Measurements from ENCODE around the gene PTDSS2.

Gene PTDSS2

DNA sequence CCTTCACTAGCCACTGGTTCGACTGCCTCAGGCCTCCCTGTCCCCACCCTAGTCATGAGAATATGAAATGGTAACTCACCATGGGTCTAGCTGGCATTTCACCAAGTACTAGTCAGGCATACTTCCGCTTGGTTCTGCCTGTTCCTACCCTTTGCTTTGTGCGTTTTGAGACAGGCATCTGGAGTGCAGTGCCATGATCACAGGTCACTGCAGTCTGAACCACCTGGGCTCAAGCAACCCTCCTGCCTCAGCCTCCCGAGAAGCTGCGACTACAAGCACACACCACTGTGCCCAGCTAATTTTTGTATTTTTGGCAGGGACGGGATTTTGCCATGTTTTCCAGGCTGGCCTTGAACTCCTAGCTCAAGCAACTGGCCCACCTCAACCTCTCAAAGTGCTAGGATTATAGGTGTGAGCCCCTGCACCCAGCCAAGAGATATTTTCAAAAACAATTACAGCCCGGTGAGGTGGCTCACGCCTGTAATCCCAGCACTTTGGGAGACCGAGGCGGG, 71.2 kb downstream of the PTDSS2 start:
- FAIRE-seq (no peak), DNase-seq (ENCODE audit: insufficient read length, low spot score) (no peak)

DNA sequence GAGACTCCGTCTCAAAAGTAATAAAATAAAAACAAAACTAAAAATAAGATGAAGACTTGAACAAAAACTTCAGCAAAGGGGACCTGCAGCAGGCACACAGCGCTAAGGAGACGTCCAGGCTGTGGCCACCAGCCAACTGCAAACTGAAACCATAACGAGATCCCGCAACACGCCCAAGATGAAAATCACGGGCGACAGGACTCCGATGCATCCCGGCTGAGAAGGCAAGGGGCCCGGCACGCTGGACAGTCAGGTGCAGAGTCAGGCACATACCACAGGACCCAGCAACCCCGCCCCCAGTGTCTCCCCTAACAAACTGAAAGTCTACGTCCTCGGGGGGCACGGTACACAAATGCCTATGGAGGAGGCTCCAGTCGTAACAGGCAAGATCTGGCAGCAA, 76.1 kb downstream of the PTDSS2 start:
- FAIRE-seq (no peak), DNase-seq (ENCODE audit: insufficient read length, low spot score) (no peak)

DNA sequence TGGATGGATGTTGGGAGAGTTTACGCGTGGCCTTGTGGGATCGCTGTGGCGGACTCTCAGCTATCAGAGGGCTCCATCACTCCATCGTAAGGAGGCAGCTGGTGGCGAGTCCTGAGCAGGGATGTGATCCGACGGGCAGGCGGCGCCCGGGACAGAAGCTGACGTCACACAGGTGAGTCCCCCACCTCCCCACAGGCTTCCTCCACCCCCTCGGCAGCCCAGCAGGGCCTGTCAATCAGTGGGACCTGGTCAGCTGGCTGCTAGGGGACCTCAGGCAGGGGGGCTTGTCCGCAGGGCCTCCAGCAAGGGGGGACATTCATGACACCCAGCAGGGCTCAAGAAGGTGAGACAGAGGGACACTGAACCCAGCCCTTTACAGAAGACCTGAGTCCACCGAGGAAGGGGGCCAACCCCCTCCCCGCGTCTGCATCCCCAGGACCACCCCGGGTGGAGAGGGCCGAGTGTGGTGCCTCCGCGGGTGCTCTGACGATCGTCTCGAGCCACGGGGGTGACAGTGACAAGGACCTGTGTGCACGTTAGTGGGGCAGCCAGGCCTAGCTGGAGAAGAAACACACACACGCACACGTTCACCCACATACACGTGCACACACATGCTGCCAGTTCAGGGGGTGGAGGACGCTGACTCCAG, 78.2 kb downstream of the PTDSS2 start:
- FAIRE-seq (peak; percentile 80), DNase-seq (ENCODE audit: insufficient read length, low spot score) (no peak)

DNA sequence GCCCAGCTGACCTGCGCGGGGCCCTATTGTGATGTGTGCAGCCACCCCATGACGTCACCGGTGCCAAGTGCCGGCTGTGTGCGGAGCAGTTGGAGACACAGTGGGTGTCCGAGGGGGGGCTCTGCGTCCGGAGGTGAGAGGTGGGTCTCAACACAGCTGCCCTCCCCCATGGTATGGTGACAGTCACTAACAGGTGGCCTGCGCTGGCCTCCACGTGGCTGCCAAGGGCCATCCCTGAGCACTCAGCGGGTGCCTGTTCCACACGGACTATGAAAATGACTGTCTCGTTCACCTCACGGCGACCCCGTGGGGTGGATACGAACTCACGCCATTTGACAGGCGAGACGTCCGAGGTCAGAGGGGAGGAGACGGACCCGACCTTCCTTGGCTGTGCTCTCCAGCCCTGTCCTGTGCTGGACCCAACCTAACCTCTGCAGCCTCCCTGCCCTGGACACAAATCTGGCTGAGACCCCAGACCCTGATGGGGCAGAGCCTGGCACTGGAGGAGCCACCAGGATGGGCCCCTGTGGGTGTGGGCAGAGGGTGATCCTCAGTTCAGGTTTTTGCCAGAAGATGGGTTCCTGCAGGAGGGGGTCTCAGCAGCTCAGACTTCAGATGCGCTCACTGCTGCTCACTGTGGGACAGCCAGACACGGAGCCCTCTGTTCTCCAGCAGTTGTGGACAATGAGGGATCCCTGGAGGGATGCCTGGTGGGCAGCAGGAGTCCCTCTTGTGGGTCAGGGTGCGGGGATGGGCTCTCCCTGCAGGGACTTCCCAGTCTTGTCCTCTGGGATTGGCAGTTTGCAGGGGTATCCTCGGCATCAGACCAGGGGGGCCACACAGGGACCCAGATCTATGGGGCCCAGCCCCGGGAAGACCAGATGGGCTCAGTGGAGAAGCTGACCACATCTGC, 79.0 kb downstream of the PTDSS2 start:
- DNase-seq (ENCODE audit: insufficient read length, low spot score) (no peak), FAIRE-seq (no peak)

DNA sequence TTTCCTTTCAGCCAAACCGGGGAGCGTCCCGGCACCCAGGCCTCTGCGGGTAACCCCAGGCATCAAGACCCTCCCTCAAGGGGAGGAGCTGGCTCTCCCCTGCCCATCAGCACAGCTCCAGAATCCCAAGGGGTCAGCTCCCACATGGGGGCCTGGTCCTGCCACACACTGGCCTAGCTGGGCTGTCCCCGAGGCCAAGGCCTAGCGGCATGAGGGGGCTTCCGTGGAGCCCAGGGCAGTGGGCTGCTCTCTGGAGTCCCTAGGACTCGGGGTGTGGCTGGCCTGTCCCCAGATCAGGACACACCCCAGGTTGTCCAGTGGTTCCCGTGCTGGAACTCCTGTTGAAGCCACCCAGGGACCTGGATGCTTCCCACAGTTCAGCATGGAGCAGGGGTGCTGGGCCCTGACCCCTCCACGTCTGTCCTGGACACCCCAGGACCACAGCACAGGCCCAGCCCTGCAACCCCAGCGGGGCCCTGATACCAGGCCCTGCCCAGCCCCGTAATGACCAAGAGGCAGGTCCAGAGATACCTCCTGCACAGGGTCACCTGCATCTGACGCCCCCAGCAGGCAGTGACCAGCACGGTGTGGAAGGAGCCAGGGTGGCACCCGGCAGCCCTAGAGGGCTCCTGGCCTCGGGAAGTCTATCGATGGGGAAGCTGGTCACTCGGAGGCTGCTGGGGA, 79.8 kb downstream of the PTDSS2 start:
- DNase-seq (ENCODE audit: insufficient read length, low spot score) = no peak
- FAIRE-seq = no peak

DNA sequence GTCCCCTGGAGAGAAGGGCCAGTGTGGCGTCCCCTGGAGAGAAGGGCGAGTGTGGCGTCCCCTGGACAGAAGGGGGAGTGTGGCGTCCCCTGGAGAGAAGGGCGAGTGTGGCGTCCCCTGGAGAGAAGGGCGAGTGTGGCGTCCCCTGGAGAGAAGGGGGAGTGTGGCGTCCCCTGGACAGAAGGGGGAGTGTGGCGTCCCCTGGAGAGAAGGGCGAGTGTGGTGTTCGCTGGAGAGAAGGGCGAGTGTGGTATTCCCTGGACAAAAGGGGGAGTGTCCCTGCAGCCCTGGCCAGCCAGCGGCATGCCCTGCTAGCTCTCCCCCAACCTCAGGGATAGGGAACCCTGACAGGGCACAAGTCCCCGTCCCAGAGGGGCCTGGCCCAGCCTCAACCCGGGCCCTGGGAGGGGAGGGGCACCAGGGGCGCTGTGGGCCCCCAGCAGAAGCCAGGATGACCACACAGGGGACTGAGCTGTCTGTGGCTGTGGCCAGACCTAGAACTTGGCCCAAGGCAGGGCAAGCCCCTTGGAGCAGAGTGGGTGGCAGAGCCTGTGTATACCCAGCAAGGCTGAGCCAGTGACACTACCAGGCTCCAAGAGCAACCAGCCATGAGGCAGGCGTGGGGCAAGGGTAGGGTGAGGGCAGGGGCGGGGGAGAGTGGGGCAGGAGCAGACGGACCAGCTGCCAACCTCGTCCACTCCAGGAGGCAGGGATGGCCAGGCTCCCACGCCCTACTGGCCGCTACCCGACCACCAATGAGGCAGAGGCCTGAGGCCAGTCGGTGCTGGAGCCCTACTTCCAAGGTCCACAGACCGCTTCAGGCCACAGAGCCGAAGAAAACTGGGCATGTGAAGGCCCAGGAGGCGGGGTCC, 81.1 kb downstream of the PTDSS2 start:
- DNase-seq (ENCODE audit: insufficient read length, low spot score) (no peak), FAIRE-seq (no peak)

DNA sequence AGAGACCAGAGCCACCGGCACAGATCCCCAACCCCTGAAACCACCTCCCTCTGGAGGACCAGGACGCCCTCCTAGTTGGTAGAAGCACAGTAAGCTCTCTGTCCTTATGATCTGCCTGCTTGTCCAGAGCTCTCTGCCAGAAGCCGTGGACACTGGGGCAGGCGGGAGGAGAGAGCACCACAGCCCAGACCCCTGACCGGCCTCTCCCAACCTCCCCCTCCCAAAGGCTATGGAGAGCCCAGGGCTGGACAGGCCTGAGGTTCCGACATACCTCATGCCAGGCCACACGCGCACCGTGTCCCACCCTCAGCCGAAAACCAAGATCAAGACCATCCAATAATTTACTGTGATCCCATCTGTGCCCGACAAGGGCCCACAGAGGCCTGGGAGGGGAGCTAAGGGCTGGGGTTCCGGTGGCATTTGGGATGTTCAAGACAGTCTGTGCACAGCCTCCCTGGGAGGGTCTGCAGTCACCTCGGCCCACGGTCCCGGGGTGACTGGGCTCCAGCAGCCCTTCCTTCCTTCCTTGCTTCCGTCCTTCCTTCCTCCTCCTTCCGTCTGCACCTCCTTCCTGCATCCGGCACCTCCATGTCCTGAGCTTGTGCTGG, 81.9 kb downstream of the PTDSS2 start:
- no peak for FAIRE-seq

DNA sequence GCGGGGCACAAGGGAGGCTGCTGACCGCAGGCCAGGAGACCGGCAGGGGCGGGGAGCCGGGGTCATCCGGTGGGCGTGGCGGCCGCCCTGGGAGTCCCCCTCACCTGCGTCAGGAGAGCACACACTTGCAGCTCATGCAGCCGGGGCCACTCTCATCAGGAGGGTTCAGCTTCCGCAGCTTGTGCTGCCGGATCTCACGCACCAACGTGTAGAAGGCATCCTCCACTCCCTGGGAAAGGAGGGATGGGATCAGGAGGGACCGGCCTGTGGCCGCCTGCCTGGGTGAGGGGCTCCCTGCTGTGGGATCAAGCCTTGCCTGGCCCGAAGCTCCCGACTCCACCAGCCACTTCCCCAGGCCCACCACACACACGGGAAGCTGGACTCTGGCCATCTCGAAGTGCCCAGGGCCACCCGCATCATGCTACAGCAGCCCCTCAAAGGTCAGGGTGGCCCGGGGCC, 82.5 kb downstream of the PTDSS2 start:
- DNase-seq (ENCODE audit: insufficient read length, low spot score) (no peak), FAIRE-seq (no peak)

More for the DNA sequence above, 81.9 kb downstream of the PTDSS2 start:
- no peak for DNase-seq (ENCODE audit: insufficient read length, low spot score)

DNA sequence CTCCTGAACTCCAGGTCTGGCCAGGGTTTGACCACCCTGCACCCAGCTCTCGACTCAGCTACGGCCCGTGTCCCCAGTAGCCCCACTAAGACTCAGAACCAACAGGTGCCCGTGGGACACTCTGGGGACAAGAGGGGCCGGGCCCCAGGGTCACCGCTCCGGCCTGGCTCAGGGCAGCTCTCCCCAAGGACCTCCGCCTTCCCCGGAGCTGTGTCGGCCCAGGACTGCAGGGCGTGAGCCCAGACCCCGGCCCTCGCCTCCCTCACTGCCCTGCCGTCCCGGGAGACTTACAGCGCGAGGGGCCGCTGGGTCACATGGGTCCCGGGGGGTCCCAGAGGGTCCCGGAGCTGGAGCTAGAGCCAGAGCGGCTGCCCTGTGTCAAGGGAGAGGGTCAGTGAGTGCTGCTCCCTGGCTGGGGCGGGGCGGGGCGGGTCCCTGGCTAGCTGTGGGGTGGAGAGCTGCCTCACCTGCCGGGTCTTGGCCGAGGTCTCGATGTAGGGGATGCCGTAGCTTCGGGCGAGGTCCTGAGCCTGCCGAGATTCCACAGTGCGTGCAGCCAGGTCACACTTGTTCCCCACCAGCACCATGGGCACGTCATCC, 83.0 kb downstream of the PTDSS2 start:
- DNase-seq (ENCODE audit: insufficient read length, low spot score) = no peak
- no peak for FAIRE-seq

DNA sequence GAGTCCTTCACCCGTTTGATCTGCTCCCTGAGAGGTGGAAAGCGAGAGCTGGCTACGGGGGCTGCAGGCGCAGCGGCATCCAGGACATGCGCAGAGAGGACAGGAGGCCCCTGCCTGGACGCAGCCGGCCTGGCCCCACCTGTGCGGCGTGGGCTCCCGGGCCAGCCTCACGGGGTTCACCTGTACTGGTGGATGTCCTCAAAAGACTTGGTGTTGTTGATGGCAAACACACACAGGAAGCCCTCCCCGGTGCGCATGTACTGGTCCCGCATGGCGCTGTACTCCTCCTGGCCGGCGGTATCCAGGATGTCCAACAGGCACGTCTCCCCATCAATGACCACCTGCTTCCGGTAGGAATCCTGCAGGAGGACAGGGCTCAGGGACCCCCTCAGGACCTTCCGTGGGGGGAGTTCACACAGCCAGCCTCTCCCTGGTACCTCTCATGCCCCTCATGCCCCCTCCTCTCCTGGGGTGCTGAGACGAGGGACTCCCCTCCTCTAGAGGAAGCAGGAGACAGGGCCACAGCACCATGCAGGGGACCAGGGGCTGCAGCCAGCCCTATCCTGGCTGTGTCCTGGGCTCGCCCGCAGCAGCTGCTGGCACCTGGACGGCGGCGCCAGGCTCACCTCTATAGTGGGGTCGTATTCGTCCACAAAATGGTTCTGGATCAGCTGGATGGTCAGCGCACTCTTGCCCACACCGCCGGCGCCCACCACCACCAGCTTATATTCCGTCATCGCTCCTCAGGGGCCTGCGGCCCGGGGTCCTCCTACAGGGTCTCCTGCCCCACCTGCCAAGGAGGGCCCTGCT, 83.7 kb downstream of the PTDSS2 start:
- no peak for DNase-seq (ENCODE audit: insufficient read length, low spot score)
- peak; percentile 20 for FAIRE-seq

DNA sequence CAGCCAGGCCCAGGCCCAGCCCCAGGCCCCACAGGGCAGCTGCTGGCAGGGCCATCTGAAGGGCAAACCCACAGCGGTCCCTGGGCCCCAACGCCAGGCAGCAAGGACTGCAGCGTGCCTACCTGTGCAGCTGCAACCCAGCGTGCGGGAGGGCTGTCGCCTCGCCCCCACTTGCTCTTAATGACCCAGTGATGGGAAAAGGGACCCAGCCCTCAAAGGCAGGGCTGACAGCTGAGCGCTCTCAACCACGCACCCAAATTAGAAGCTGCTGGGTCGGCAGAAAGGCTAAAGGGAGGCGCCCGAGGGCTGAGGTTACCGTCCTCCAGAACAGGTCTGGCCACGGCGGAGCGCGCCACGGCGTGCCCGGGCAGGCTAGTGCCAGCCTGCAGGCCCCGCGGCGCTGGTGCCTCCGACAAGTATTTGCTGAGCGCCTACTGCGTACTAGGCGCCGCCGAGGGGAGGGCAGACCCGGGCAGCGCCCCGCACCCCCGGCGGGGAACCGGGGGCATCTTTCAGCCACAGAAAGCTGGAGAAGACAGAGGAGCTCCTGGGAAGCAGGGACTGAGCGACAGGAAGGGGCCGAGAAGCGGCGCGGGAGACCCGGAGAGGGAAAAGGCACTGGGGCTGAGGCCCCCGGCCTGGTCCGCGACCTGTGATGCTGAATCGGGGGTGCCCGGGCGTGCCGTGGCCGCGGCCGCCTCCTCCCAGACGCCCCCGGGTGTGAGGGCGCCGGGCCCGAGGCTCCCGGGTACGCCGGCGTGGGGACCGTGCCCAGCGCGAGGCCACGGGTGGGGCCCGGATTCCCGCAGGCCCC, 84.5 kb downstream of the PTDSS2 start:
- DNase-seq (ENCODE audit: insufficient read length, low spot score) (no peak), FAIRE-seq (peak; percentile 40)

DNA sequence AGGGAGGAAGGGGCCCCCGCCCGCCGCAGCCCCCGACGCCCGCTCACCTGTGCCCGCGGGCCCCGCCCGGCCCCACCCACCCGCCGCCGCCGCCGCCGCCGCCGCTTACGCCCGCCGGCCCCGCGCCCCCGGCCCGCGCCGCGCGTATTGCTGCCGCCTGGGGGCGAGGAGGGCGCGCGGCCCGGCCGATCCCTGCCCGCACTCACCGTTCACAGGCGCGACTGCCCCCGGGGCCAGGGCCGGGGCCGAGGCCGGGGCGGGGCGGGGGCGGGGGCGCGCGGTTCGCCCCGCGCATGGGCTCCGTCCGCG, 85.1 kb downstream of the PTDSS2 start:
- FAIRE-seq = no peak
- no peak for DNase-seq (ENCODE audit: insufficient read length, low spot score)

DNA sequence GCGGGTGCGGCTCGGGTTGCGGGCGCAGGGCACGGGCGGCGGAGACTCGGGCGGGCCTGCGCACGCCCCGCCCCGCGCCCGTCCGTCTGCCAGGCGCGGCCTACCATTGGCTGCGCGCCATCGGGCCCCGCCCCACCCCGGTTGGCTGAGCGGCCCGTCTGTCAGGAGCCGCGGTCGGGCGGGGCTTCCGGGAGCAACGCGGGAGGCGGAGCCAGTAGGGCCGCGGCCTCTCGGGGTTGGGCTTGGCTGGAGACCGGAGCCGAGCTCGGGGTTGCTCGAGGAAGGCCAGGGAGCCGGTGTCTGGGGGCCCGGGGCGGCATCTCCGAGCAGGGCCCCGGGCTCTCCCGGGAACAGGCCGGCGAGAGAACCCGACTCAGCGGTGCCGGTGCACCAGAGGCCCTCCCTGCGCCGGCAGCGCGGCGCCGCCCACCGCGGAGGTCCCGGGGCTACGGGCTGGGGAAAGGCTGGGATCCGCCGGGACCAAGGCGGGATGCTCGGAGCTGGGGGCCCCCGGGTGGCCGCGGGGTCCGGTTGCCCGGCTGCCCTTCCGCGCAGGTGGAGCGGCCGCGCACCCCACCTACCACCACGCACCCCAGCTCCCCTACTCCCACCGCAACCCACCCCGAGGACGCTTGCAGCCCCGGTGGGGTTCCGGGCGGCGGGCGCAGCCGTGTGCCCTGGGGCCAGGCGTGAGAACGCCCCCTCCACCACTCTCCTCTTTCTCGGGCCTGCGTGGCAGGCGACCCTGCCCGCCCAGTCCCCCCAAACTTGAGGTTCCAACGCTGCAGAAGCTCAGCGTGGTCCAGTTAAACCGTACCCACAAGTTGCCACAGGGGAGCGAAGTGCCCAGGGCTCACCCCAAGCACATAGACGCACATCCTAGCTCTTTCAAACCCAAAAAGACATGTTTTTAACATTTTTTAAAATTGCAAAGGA, 85.7 kb downstream of the PTDSS2 start, which contains the start of gene HRAS:
HRAS (minus strand) TSS at position 58 of the 936 bp plus-strand sequence.
- FAIRE-seq (peak; percentile 98), DNase-seq (ENCODE audit: insufficient read length, low spot score) (peak; percentile 98)

DNA sequence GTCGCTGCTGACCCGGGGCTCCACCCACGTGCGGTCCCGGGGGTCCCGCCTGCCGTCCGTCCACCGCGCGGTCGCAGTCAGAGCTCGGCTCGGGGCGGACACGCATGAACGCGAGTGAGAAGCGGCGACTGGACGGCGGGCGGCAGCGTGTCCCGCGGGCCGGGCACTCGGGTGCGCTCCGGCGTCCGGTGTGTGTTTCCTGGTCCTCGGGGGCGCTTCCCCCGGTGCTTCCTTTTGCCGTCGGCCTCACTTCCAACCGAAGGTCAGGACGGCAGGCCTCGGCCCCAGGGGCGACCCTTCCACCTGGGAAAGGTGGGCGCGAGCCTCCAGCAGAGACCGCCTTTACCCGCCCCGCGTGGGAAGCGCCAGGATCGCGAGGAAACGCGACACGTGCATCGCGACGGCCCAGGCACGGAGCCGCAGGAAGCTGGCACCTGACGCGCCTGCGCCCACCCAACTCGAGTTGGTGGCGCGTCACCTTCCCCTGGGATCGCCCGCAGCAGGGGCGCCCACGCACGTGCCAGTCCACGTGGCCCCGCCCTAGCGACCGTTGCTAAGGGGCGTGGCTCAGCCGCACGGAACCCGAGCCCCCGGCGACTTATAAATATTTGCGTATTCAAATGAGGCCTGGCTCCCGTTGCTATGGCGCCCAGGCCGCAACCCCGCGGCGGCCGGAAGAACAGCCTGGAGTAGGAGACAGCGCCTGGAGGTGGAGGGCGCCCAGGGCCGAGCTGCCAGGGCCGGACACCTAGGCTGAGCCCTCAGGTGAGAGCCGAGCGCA, 87.0 kb downstream of the PTDSS2 start, which contains the start of gene LRRC56:
LRRC56 (plus strand) TSS at position 687 of the 781 bp plus-strand sequence. CDS start 3,158 bp downstream, outside the sequence.
- no peak for DNase-seq (ENCODE audit: insufficient read length, low spot score)
- FAIRE-seq = no peak

DNA sequence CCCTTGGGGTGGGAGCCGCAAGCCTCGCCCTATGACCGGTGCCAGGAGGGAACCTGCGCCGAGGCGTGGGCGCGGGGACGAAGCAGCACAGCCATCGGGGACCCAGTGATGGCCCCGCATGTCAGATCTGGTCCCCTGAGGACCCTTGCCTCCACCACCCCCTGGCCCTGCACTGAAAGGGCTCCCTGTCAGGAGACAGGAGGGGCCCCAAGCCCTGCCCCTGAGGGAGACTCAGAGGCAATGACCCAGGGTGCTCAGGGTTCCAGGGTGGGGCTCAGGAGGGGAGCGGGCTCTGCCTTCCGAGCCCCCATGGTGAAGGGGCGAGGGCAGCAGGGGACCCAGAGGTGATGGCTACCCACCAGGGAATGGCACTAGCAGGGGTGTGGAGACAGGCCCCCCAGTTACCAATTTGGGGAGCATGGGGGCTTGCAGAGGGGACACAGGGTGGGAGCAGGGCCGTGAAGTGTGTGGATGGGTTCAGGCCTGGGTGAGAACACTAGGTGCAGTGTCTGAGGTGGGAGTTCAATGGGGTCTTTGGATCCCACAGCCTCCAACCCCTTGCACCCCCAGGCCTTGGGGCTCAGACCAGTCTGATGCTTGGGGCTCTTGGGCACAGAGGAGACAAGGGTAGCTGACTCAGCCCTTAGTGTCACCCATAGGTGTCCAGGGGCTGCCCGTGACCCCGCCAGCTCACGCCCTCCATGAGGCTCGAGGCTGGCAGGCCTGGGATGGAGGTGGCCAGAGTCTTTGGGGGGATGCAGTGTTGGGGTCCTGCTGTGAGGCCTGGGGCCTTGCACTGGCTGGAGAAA, 87.7 kb downstream of the PTDSS2 start:
- FAIRE-seq (no peak), DNase-seq (ENCODE audit: insufficient read length, low spot score) (no peak)

Measured in HTR-8/SVneo (cell line).